GM12864 (cell line): ENCODE data around the gene KL.

Source experiments
- DNase-seq: peaks from one replicate; pipeline ENCODE4 v3.0.0-alpha.2; 2011; ENCODE audit warnings: low read depth
- H3K4me3 ChIP-seq: 2 replicates; pipeline ENCODE4 v1.5.1; 2011; ENCODE audit warnings: mild to moderate bottlenecking, low read depth, low read length, control low read depth
- TF ChIP-seq, protein P1 (sequence below): IDR thresholded peaks from 2 replicates; pipeline ENCODE4 v1.5.1; 2011; ENCODE audit warnings: low read depth, mild to moderate bottlenecking, moderate library complexity, low read length, control low read depth, inconsistent platforms; ENCODE audit errors: missing control alignments

Gene KL

DNA sequence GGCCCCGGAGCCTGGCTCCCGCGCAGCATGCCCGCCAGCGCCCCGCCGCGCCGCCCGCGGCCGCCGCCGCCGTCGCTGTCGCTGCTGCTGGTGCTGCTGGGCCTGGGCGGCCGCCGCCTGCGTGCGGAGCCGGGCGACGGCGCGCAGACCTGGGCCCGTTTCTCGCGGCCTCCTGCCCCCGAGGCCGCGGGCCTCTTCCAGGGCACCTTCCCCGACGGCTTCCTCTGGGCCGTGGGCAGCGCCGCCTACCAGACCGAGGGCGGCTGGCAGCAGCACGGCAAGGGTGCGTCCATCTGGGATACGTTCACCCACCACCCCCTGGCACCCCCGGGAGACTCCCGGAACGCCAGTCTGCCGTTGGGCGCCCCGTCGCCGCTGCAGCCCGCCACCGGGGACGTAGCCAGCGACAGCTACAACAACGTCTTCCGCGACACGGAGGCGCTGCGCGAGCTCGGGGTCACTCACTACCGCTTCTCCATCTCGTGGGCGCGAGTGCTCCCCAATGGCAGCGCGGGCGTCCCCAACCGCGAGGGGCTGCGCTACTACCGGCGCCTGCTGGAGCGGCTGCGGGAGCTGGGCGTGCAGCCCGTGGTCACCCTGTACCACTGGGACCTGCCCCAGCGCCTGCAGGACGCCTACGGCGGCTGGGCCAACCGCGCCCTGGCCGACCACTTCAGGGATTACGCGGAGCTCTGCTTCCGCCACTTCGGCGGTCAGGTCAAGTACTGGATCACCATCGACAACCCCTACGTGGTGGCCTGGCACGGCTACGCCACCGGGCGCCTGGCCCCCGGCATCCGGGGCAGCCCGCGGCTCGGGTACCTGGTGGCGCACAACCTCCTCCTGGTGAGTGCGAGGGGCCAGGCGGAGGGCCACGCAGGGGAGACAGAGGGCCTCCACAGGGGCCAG lies at the start of gene KL:
Gene KL, plus strand, starts transcription at position 10 of the 909 bp plus-strand sequence. Its CDS starts 18 bp downstream, at position 28.
- H3K4me3 ChIP-seq = peak within 1 kb of the TSS; percentile 60
- DNase-seq = no peak
- TF ChIP-seq, protein P1, sequence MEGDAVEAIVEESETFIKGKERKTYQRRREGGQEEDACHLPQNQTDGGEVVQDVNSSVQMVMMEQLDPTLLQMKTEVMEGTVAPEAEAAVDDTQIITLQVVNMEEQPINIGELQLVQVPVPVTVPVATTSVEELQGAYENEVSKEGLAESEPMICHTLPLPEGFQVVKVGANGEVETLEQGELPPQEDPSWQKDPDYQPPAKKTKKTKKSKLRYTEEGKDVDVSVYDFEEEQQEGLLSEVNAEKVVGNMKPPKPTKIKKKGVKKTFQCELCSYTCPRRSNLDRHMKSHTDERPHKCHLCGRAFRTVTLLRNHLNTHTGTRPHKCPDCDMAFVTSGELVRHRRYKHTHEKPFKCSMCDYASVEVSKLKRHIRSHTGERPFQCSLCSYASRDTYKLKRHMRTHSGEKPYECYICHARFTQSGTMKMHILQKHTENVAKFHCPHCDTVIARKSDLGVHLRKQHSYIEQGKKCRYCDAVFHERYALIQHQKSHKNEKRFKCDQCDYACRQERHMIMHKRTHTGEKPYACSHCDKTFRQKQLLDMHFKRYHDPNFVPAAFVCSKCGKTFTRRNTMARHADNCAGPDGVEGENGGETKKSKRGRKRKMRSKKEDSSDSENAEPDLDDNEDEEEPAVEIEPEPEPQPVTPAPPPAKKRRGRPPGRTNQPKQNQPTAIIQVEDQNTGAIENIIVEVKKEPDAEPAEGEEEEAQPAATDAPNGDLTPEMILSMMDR = peak; percentile 2

DNA sequence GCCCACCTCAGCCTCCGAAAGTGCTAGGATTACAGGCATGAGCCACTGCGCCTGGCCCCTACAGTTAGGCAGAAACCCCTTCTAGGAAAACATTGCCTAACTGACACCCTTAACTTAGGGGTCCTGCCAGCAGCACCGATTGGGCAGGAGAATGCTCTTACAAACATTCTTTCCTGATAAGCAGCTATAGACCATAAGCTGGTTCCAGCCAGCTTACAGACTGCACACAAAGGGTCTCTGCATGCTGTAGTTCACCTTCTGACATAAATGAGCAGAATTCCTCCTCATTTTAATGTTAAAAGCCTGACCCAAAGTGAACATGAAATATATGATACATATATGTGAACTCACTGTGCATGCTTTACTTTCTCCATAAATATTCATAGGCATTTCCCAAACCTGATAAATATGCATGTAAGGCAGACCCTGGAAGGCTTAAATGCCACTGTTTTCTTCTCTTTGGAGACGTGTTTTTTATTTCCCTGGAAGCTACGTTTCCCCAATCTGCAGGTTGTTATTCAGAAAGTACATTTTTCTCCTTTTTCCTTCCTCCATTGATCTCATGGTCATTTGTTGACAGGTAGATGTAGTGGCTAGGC lies 48.5 kb upstream of the KL start:
- DNase-seq = no peak
- TF ChIP-seq, protein P1 = no peak
- no peak overlapping the region for H3K4me3 ChIP-seq

DNA sequence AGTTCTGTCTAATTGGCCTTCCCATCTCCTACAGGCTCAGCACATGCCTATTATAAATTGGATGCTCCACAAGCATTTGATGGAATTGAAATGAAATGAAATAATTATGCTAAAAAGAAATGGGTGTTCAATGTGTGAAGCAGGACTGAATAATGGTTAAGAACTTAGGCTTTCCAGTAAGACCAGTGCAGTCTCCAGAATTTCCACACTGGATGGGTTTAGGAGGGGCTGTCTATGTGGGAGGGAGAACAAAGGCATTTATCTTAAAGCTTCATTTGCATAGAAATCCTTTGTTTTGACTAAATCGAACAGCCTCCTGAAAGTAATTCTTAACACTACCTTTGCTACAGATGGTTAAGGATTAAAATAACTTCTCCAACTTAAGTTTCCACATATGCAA lies 47.9 kb upstream of the KL start:
- TF ChIP-seq, protein P1 = no peak

DNA sequence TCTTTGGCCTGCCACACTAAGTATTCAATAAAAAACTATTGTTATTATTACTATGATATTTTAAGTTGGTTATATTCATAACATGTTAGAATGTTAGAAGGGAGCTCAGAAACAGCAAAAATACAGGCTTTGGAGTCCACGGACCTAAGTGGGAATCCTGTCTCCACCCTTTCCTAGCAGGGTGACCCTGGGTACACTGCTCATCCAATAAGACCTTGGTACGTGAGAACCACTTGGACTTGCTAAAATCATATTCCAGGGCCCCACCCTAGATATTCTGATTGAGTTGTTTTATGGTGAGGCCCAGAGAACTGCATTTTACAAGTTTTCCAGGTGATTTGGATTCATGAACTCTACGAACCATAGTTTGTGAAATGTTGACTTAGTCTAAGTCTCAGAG lies 47.4 kb upstream of the KL start:
- TF ChIP-seq, protein P1 = no peak
- no peak overlapping the region for H3K4me3 ChIP-seq
- no peak for DNase-seq

More for the DNA sequence above, 47.9 kb upstream of the KL start:
- DNase-seq = no peak
- no peak overlapping the region for H3K4me3 ChIP-seq

DNA sequence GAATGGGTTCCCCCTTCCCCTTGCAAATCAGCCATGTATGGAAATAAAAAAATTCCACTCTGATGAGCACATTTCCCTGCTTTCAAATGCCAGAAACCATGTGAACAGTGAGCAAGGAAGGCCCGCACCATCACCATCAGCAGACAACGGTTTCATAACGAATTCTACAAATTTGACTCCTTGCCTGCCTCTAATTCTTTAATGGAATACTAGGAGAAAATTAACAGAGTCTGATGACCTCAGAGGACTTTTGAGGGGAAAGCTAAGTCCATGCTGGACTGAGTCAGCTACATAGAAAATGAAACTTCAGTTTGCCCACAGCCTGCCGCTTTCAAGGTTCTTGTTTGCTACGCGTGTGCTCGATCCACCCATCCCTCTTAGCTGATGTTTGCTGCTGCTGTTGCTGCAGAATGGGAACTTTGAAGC lies 46.7 kb upstream of the KL start:
- DNase-seq = no peak
- H3K4me3 ChIP-seq = no peak overlapping the region
- TF ChIP-seq, protein P1 = no peak

DNA sequence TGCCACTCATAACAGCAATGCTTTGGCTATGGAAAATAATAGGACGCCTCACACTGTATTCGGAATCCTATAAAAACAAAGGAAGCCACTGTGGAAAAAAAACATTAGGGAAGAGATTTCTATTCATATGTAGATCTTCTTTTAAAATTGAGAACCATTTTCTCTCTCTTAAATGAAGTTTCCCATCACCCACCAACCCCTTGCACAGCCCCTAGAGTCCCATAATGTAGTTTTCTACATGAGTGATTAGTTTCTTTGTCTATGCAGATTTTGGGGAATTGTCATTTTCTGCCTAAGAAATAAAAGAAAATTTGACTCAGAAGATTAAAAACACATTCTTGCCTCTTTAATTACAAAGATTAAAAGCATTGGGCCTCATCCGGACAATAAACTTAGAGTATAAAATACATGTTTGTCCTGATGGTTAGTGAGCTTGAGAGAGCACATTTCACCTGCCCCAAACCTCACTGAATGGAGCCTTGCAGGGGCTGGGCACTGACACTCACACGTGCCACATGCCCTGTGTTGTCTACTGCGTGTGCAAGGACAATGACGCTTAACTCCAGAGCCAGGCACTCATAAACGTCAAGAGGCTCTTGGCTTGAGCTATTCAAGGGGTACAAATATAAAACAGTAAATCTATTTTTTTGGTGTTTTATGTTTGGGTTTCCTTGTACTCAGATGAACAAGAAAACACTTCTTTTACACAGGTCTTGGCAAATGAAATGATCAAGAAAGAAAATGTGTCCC lies 40.0 kb upstream of the KL start:
- no peak for DNase-seq
- TF ChIP-seq, protein P1 = no peak
- no peak overlapping the region for H3K4me3 ChIP-seq
